Sigmoid colon (tissue), 7 donors: ENCODE results near the gene ACSS3. TPM values are rescaled to one million over a fixed set of nuclear protein-coding genes. Genes with fewer than 3 reads are reported as not detected.
A peak's percentile ranks its signal among the peaks of the same experiment; 100 is the strongest.
"Not testable (repeated sequence)": the region's sequence is repeated elsewhere in the genome, so short reads cannot be mapped to it uniquely, and the experiment has no call there.

Source experiments
- DNase-seq: peaks from one replicate; pipeline ENCODE4 v3.0.0-alpha.2; 2019
- H3K27ac ChIP-seq, 4 donors: fragments of 200-600 bp; sonication (generic); one replicate each; pipeline ENCODE4 v1.5.1; 2016 to 2019; ENCODE audit warnings: mild to moderate bottlenecking in 1 of 4
- H3K27me3 ChIP-seq, 3 donors: fragments of 200-600 bp; sonication (generic); one replicate each; pipeline ENCODE4 v1.5.1; 2019; ENCODE audit warnings: mild to moderate bottlenecking in 1 of 3
- H3K36me3 ChIP-seq, 4 donors: fragments of 200-600 bp; sonication (generic); one replicate each; pipeline ENCODE4 v1.5.1; 2016 to 2019
- H3K4me1 ChIP-seq, 4 donors: fragments of 200-600 bp; sonication (generic); one replicate each; pipeline ENCODE4 v1.5.1; 2017 to 2019
- H3K4me3 ChIP-seq, 4 donors: fragments of 200-600 bp; sonication (generic); one replicate each; pipeline ENCODE4 v1.5.1; 2017 to 2019; ENCODE audit warnings: mild to moderate bottlenecking in 2 of 4, moderate library complexity in 1 of 4
- H3K9me3 ChIP-seq, 4 donors: fragments of 200-600 bp in 3 of 4; sonication (generic) in 3 of 4; one replicate each; pipeline versions ENCODE4 v1.5.1 to v1.6.1; 2013 to 2019
- CTCF ChIP-seq, 4 experiments: fragments of 450-650 bp in 3 of 4; fragments of 200-600 bp in 1 of 4; IDR thresholded peaks; one replicate each; pipeline ENCODE4 v1.5.1; 2016 to 2019; ENCODE audit warnings: antibody characterized with exemption in 4 of 4, mild to moderate bottlenecking in 3 of 4, moderate library complexity in 2 of 4
- EP300 ChIP-seq, 4 donors: sonication (generic); formaldehyde crosslinking; IDR thresholded peaks; one replicate each; pipeline ENCODE4 v1.6.1; 2017; ENCODE audit warnings: antibody characterized with exemption in 4 of 4
- POLR2A ChIP-seq, 2 donors: fragments of 450-650 bp; IDR thresholded peaks; one replicate each; pipeline ENCODE4 v1.6.1; 2016; ENCODE audit warnings: antibody characterized with exemption in 2 of 2, mild to moderate bottlenecking in 2 of 2, moderate library complexity in 2 of 2
- POLR2AphosphoS5 ChIP-seq, 4 donors: sonication (generic); formaldehyde crosslinking; IDR thresholded peaks; one replicate each; pipeline ENCODE4 v1.6.1; 2017; ENCODE audit warnings: antibody characterized with exemption in 4 of 4
- WGBS, 2 donors: extraction: QIAGEN DNeasy Blood & Tissue Kit; methylation state at CpG; one replicate each; pipeline ENCODE4 v1.1.7; 2013; 5-methylcytosine and 5-hydroxymethylcytosine counted together
- intact Hi-C: fragments of 100-400 bp; cut with DNase I; formaldehyde crosslinking; loops from one replicate; pipeline ENCODE4 v1.15.1; 2023
- polyA plus RNA-seq, 3 donors: library from polyadenylated mRNA; stranded (reverse); fragments of 200-250 nt; gene quantifications; one replicate each; pipeline ENCODE4 v1.2.3, GENCODE V29; 2013
- total RNA-seq, 4 donors: library from RNA; depleted of rRNA; stranded (reverse); fragments of >200 nt; gene quantifications; one replicate each; pipeline ENCODE4 v1.1.0, GENCODE V29; 2016
- donor health status: healthy with polysubstance abuse.
- donor health status: Bipolar disorder and iron deficiency.
- donor health status: healthy.

Gene ACSS3
- total and polyA plus RNA-seq, 7 donors, result 0.46 to 26.7 (median 9.9) TPM

DNA sequence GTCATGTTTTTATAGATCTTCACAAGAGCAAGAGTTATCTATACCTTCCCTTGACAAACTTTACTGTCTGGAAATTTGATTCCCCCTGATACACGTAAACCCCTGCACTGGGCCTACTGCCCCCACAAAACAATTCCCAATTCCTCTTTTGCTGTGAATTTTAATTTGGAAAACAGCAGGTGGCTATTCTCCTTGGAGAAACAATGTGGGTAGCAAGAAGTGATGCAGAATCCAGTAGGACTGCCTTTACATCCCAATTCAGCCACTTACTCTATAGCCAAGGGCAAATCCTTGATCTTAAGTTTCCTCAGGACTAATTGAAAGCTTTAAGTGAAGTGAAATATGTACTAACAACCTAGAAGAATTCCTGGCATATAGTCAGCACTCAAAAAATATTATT lies 129.3 kb downstream of the ACSS3 start:
- Histone ChIP-seq H3K36me3 (no peaks in the 10 kb centered on the region), H3K4me1 (peaks cover 0 to 21% (median 11%) of the 10 kb centered on the region in 4 donors), H3K27me3 (no peaks in the 10 kb centered on the region), H3K4me3 (no peak overlapping the region), H3K9me3 (no peaks in the 10 kb centered on the region), H3K27ac (no peak overlapping the region)
- intact Hi-C loops, result no loop called here
- no peak for TF ChIP-seq POLR2A (IDR thresholded peaks at IDR 0.05)
- TF ChIP-seq EP300 (IDR thresholded peaks at IDR 0.05), result no peak
- TF ChIP-seq POLR2AphosphoS5 (IDR thresholded peaks at IDR 0.05), result no peak
- TF ChIP-seq CTCF (IDR thresholded peaks at IDR 0.05), result no peak
- DNase-seq, result no peak
- 94 to 95% methylated on average over 1 of the region's 1 CpG for WGBS, 2 donors

- Histone ChIP-seq H3K4me1 (peaks cover 0 to 21% (median 11%) of the 10 kb centered on the region in 4 donors), H3K36me3 (no peaks in the 10 kb centered on the region), H3K4me3 (no peak overlapping the region), H3K9me3 (no peaks in the 10 kb centered on the region), H3K27me3 (no peaks in the 10 kb centered on the region), H3K27ac (no peak overlapping the region)
- DNase-seq, result no peak
- WGBS, 2 donors, result 86 to 87% methylated on average over 4 of the region's 4 CpGs
- TF ChIP-seq POLR2AphosphoS5 (IDR thresholded peaks at IDR 0.05) (no peak), CTCF (IDR thresholded peaks at IDR 0.05) (no peak), EP300 (IDR thresholded peaks at IDR 0.05) (no peak), POLR2A (IDR thresholded peaks at IDR 0.05) (no peak)
- intact Hi-C loops, result no loop called here
These were observed 129.8 kb downstream of the ACSS3 start for GRCh38 chr12:81207664-81208063.

GRCh38 chr12:81208187-81208911 lies 130.5 kb downstream of the ACSS3 start:
- TF ChIP-seq EP300 (IDR thresholded peaks at IDR 0.05), result no peak
- TF ChIP-seq POLR2A (IDR thresholded peaks at IDR 0.05), result no peak
- intact Hi-C loops, result no loop called here
- WGBS, 2 donors, result 42 to 62% methylated on average over 9 of the region's 9 CpGs
- no peak overlapping the region for H3K4me3 ChIP-seq
- peaks cover 0 to 21% (median 11%) of the 10 kb centered on the region in 4 donors for H3K4me1 ChIP-seq
- H3K9me3 ChIP-seq, result no peaks in the 10 kb centered on the region
- H3K36me3 ChIP-seq, result no peaks in the 10 kb centered on the region
- peak overlapping the region in 1 of 4 donors; percentile 57 for H3K27ac ChIP-seq
- no peaks in the 10 kb centered on the region for H3K27me3 ChIP-seq
- DNase-seq, result no peak

DNA sequence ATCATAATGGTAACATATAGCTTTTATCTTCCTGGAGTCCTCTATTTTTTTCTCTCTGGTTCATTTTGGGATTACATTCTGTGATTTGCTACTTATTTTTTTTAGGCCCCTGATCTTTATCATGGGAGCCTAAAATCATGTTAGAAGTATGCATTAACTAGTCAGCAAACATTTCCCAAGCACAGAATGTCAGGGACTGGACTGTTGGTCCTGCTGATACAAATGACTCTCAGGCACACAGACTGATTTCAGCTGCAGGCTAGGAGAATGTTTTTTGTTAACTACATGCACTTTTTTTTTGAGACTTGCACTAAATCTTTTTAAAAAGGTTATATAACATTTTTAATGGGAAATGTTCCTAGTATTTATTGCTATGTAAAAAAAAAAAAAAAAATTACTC lies 131.1 kb downstream of the ACSS3 start:
- Histone ChIP-seq H3K4me3 (no peak overlapping the region), H3K4me1 (peaks cover 0 to 21% (median 11%) of the 10 kb centered on the region in 4 donors), H3K36me3 (no peaks in the 10 kb centered on the region), H3K9me3 (no peaks in the 10 kb centered on the region), H3K27me3 (no peaks in the 10 kb centered on the region), H3K27ac (peak overlapping the region in 1 of 4 donors; percentile 57)
- DNase-seq, result no peak
- intact Hi-C loops, result no loop called here
- TF ChIP-seq POLR2AphosphoS5 (IDR thresholded peaks at IDR 0.05), result peak in 2 of 4 donors; percentile 41 to 53
- no peak for TF ChIP-seq POLR2A (IDR thresholded peaks at IDR 0.05)

- H3K27me3 ChIP-seq, DNase-seq, intact Hi-C loops, H3K9me3 ChIP-seq, H3K36me3 ChIP-seq, H3K4me3 ChIP-seq: not testable (repeated sequence)
- peak overlapping the region in 3 of 4 donors; percentile 31 to 57 (median 44) for H3K27ac ChIP-seq
- TF ChIP-seq POLR2AphosphoS5 (IDR thresholded peaks at IDR 0.05), result peak in 2 of 4 donors; percentile 14 to 30
- whole genome bisulfite sequencing, 2 donors, result 62 to 75% methylated on average over 2 of the region's 2 CpGs
- H3K4me1 ChIP-seq, result peaks cover 0 to 21% (median 11%) of the 10 kb centered on the region in 4 donors
These were observed 131.9 kb downstream of the ACSS3 start for GRCh38 chr12:81209772-81210225.

GRCh38 chr12:81211306-81211705 lies 133.4 kb downstream of the ACSS3 start:
- intact Hi-C loops, result no loop called here
- H3K9me3 ChIP-seq, result no peaks in the 10 kb centered on the region
- no peak overlapping the region for H3K27ac ChIP-seq
- TF ChIP-seq EP300 (IDR thresholded peaks at IDR 0.05) (no peak), POLR2AphosphoS5 (IDR thresholded peaks at IDR 0.05) (no peak), CTCF (IDR thresholded peaks at IDR 0.05) (no peak), POLR2A (IDR thresholded peaks at IDR 0.05) (no peak)
- no peak overlapping the region for H3K4me3 ChIP-seq
- no peaks in the 10 kb centered on the region for H3K36me3 ChIP-seq
- WGBS, 2 donors, result 98 to 100% methylated on average over 1 of the region's 1 CpG
- peaks cover 0 to 21% (median 11%) of the 10 kb centered on the region in 4 donors for H3K4me1 ChIP-seq
- no peaks in the 10 kb centered on the region for H3K27me3 ChIP-seq
- DNase-seq, result no peak
